T-helper 2 cell treated with Interferon-gamma antibody and Interleukin-4, amounts not matched to agents 100 ng/mL and 5 ng/mL, for 36 hours (primary cell): ENCODE data around the gene RAB40C. TPM values are rescaled to one million over a fixed set of nuclear protein-coding genes. Genes with fewer than 3 reads are reported as not detected.

Source experiments
- intact Hi-C: fragments of 100-400 bp; cut with micrococcal nuclease; formaldehyde crosslinking; loops from one replicate; pipeline ENCODE4 v1.15.1; 2023
- total RNA-seq: library from RNA; stranded (reverse); gene quantifications from 2 replicates; pipeline ENCODE4 v1.2.3, GENCODE V29; 2022

RAB40C gene
- 13.6 and 16.3 TPM in 2 replicates for total RNA-seq

GRCh38 chr16:589658-590187 is at the start of gene RAB40C:
TSS of gene RAB40C (plus strand) at chr16:590066. CDS start at chr16:590292, 226 bp downstream.
- intact Hi-C loops: loop anchor here (1.0 to 5.0 kb wide), 5 partner anchors 23 to 1023 kb away; partner anchors contain the start of genes CAPN15, CRAMP1, IFT140 and METTL26

- intact Hi-C loops: no loop called here
These were observed 49.1 kb upstream of the RAB40C start for GRCh38 chr16:540645-541340.

- intact Hi-C loops: no loop called here
These were observed 46.3 kb upstream of the RAB40C start for GRCh38 chr16:543301-544164.

GRCh38 chr16:544517-544916 is 45.3 kb upstream of the RAB40C start:
- intact Hi-C loops: no loop called here

GRCh38 chr16:546909-547770 is 42.7 kb upstream of the RAB40C start:
- intact Hi-C loops: no loop called here

- intact Hi-C loops: no loop called here
These were observed 41.3 kb upstream of the RAB40C start for GRCh38 chr16:548586-548985.

- intact Hi-C loops: no loop called here
These were observed 40.2 kb upstream of the RAB40C start for GRCh38 chr16:549544-550263.

GRCh38 chr16:551210-551609 is 38.7 kb upstream of the RAB40C start:
- intact Hi-C loops: no loop called here

- intact Hi-C loops: no loop called here
These were observed 37.7 kb upstream of the RAB40C start for GRCh38 chr16:552171-552570.

GRCh38 chr16:553601-554296 is 36.1 kb upstream of the RAB40C start:
- intact Hi-C loops: no loop called here

GRCh38 chr16:554297-554621 is 35.6 kb upstream of the RAB40C start:
- intact Hi-C loops: no loop called here

- intact Hi-C loops: no loop called here
These were observed 35.1 kb upstream of the RAB40C start for GRCh38 chr16:554640-555365.

GRCh38 chr16:555528-556473 is 34.1 kb upstream of the RAB40C start:
- intact Hi-C loops: no loop called here

- intact Hi-C loops: no loop called here
These were observed 33.2 kb upstream of the RAB40C start for GRCh38 chr16:556474-557173.

- intact Hi-C loops: no loop called here
These were observed 32.2 kb upstream of the RAB40C start for GRCh38 chr16:557463-558297.

GRCh38 chr16:558298-559020 is 31.4 kb upstream of the RAB40C start:
- intact Hi-C loops: no loop called here
